GM12891 (cell line): ENCODE measurements around the gene CPEB1.

ENCODE experiments used
- POLR2AphosphoS5 ChIP-seq: IDR thresholded peaks from 2 replicates; pipeline ENCODE4 v1.6.1; 2011; ENCODE audit warnings: low read depth, low read length, control low read depth
- TAF1 ChIP-seq: IDR thresholded peaks from 2 replicates; pipeline ENCODE4 v1.6.1; 2011; ENCODE audit warnings: low read depth, low read length, control low read depth

DNA sequence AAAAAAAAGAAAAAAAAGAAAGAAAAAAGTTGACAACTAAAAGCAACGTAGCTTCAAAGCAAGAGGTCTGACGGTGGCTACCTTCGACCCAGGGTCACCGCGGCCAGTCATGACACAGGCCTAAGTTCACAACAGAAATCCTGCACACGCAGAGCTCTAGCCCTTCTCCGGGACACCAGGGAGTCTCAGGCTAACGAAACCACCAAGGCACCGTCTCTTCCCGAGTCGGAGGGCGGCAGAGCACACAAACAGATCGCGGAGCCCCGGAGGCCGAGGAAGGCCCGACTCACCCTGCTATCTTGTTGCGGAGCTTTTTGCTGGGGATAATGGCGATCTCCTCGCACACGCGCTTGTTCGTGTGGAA is 107.5 kb downstream of the CPEB1 start:
- TF ChIP-seq TAF1 (no peak), POLR2AphosphoS5 (no peak)
